ENCODE data around the gene CXCR6. TPM values are rescaled to one million over a fixed set of nuclear protein-coding genes. Genes with fewer than 3 reads are reported as not detected.

CXCR6 gene
- total and polyA plus RNA-seq, 3 experiments from 2014 or later, result 5.8 to 70.8 (median 5.9) TPM

GRCh38 chr3:45964139-45964538 lies 20.9 kb downstream of the CXCR6 start:
- H3K9me3 Mint-ChIP-seq, result no peaks in the 10 kb centered on the region
- H3K9me3 ChIP-seq (ENCODE audit: low read length), result no peaks in the 10 kb centered on the region
- CTCF ChIA-PET, result interaction anchor here (0.8 to 6.9 kb wide), 7 partner anchors 12 to 117 kb away, joined by 3 to 64 read pairs (median 14); partner anchors contain the start of gene CXCR6
- no peaks in the 10 kb centered on the region for H3K27me3 Mint-ChIP-seq
- H3K36me3 ChIP-seq (ENCODE audit: insufficient read depth, low read length), result peaks cover 79% of the 10 kb centered on the region
- peak in 1 of 5 donors; percentile 67 for DNase-seq
- no peak overlapping the region for H3K4me3 ChIP-seq (ENCODE audit: low read length)
- peak overlapping the region; percentile 78 to 95 (median 90) for H3K27ac Mint-ChIP-seq
- no peaks in the 10 kb centered on the region for H3K27me3 ChIP-seq (ENCODE audit: insufficient read depth, low read length, poor library complexity, severe bottlenecking)
- peak overlapping the region; percentile 21 to 83 (median 63) for H3K4me3 Mint-ChIP-seq
- H3K27ac ChIP-seq (ENCODE audit: low read depth, low read length), result peak overlapping the region; percentile 17
- POLR2A ChIA-PET, result interaction anchor here (2.7 kb wide), 1 partner anchor 13 kb away, joined by 14 read pairs; no protein-coding TSS in a partner anchor
- peaks cover 85 to 94% (median 89%) of the 10 kb centered on the region in 3 donors for H3K4me1 Mint-ChIP-seq
- H3K4me1 ChIP-seq (ENCODE audit: insufficient read depth, low read length), result peaks cover 75% of the 10 kb centered on the region
- peaks cover 37 to 98% (median 47%) of the 10 kb centered on the region in 3 donors for H3K36me3 Mint-ChIP-seq

GRCh38 chr3:45965253-45965652 lies 22.0 kb downstream of the CXCR6 start:
- H3K27ac ChIP-seq (ENCODE audit: low read depth, low read length), result no peak overlapping the region
- POLR2A ChIA-PET, result interaction anchor here (0.7 to 2.7 kb wide), 5 partner anchors 11 to 26 kb away, joined by 3 to 14 read pairs (median 7); partner anchors contain the start of gene CXCR6
- H3K27ac Mint-ChIP-seq, result peak overlapping the region; percentile 78 to 95 (median 90)

GRCh38 chr3:45965653-45966052 lies 22.4 kb downstream of the CXCR6 start:
- H3K4me1 Mint-ChIP-seq, result peaks cover 89 to 97% (median 93%) of the 10 kb centered on the region in 3 donors
- no peak overlapping the region for H3K4me3 ChIP-seq (ENCODE audit: low read length)
- no peaks in the 10 kb centered on the region for H3K27me3 Mint-ChIP-seq
- no peak overlapping the region for H3K27ac ChIP-seq (ENCODE audit: low read depth, low read length)
- no peaks in the 10 kb centered on the region for H3K9me3 ChIP-seq (ENCODE audit: low read length)
- CTCF ChIA-PET, result interaction anchor here (0.6 to 6.9 kb wide), 21 partner anchors 8 to 413 kb away, joined by 3 to 64 read pairs (median 5); partner anchors contain the start of gene CXCR6
- H3K27ac Mint-ChIP-seq, result peak overlapping the region; percentile 78 to 95 (median 90)
- H3K4me1 ChIP-seq (ENCODE audit: insufficient read depth, low read length), result peaks cover 79% of the 10 kb centered on the region
- no peaks in the 10 kb centered on the region for H3K9me3 Mint-ChIP-seq
- POLR2A ChIA-PET, result interaction anchor here (0.8 to 2.7 kb wide), 5 partner anchors 11 to 28 kb away, joined by 3 to 14 read pairs (median 7); partner anchors contain the start of gene CXCR6
- no peaks in the 10 kb centered on the region for H3K27me3 ChIP-seq (ENCODE audit: insufficient read depth, low read length, poor library complexity, severe bottlenecking)
- H3K36me3 ChIP-seq (ENCODE audit: insufficient read depth, low read length), result peaks cover 73% of the 10 kb centered on the region
- H3K36me3 Mint-ChIP-seq, result peaks cover 31 to 97% (median 38%) of the 10 kb centered on the region in 3 donors
- peak in 4 of 5 donors; percentile 15 to 65 (median 36) for DNase-seq
- peak overlapping the region; percentile 56 to 84 (median 77) for H3K4me3 Mint-ChIP-seq

More at GRCh38 chr3:45965253-45965652, 22.0 kb downstream of the CXCR6 start:
- Histone ChIP-seq H3K4me1 (ENCODE audit: insufficient read depth, low read length) (peaks cover 79% of the 10 kb centered on the region), H3K27me3 (ENCODE audit: insufficient read depth, low read length, poor library complexity, severe bottlenecking) (no peaks in the 10 kb centered on the region), H3K9me3 (ENCODE audit: low read length) (no peaks in the 10 kb centered on the region), H3K4me3 (ENCODE audit: low read length) (no peak overlapping the region), H3K36me3 (ENCODE audit: insufficient read depth, low read length) (peaks cover 77% of the 10 kb centered on the region)
- CTCF ChIA-PET, result interaction anchor here (0.6 to 6.9 kb wide), 20 partner anchors 8 to 413 kb away, joined by 3 to 64 read pairs (median 5); partner anchors contain the start of gene CXCR6
- DNase-seq, result no peak
- Mint-ChIP-seq H3K27me3 (no peaks in the 10 kb centered on the region), H3K36me3 (peaks cover 32 to 98% (median 39%) of the 10 kb centered on the region in 3 donors), H3K4me1 (peaks cover 87 to 94% (median 89%) of the 10 kb centered on the region in 3 donors), H3K9me3 (no peaks in the 10 kb centered on the region), H3K4me3 (peak overlapping the region; percentile 56 to 84 (median 77))

- no peaks in the 10 kb centered on the region for H3K27me3 Mint-ChIP-seq
- H3K36me3 Mint-ChIP-seq, result peaks cover 27 to 97% (median 38%) of the 10 kb centered on the region in 3 donors
- no peak overlapping the region for H3K4me3 ChIP-seq (ENCODE audit: low read length)
- H3K9me3 ChIP-seq (ENCODE audit: low read length), result no peaks in the 10 kb centered on the region
- H3K9me3 Mint-ChIP-seq, result no peaks in the 10 kb centered on the region
- peaks cover 69% of the 10 kb centered on the region for H3K36me3 ChIP-seq (ENCODE audit: insufficient read depth, low read length)
- no peak overlapping the region for H3K27ac ChIP-seq (ENCODE audit: low read depth, low read length)
- peaks cover 92 to 98% (median 95%) of the 10 kb centered on the region in 3 donors for H3K4me1 Mint-ChIP-seq
- peak overlapping the region in 7 of 8 donors; percentile 29 to 92 (median 74) for H3K27ac Mint-ChIP-seq
- no peak for DNase-seq
- H3K27me3 ChIP-seq (ENCODE audit: insufficient read depth, low read length, poor library complexity, severe bottlenecking), result no peaks in the 10 kb centered on the region
- CTCF ChIA-PET, result interaction anchor here (1.1 to 6.9 kb wide), 12 partner anchors 8 to 406 kb away, joined by 3 to 64 read pairs (median 7); partner anchors contain the start of gene CXCR6
- H3K4me1 ChIP-seq (ENCODE audit: insufficient read depth, low read length), result peaks cover 82% of the 10 kb centered on the region
- H3K4me3 Mint-ChIP-seq, result peak overlapping the region in 2 of 7 donors; percentile 78 to 83
- POLR2A ChIA-PET, result interaction anchor here (0.6 to 2.7 kb wide), 5 partner anchors 10 to 28 kb away, joined by 3 to 14 read pairs (median 7); partner anchors contain the start of gene CXCR6
These were observed 23.1 kb downstream of the CXCR6 start for GRCh38 chr3:45966371-45966791.

DNA sequence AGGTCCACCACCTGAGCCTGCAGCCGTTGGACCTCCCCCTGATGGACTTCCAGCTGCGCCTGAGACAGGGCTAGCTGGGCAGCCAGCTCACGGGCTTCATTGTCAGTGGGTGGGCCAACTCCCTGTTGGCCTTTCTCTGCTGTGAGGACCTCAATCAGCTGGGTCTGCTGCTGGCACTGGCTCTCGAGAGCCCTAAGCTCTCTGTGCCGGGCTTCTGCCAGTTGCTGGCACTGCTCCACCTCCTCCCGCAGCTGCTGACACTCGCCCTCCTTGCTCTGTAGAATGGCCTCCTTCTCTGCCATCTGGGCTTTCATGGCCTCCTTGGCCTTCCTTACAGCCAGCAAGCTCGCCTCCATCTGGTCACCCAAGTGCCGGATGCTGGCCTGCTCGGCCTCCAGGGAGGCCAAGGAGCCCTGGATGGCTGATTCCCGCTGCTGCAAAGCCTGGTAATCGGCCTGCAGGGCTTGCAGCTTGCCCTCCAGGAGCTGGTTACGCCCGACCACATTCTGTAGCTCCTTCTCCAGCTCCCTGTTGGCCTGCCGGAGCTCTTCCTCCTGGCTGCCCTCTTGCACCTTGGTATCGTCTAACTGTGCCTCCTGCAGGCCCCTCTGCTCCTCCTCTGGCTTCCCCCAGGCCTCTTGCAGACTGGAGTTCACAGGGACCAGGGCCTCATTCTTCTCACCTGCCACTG lies 23.8 kb downstream of the CXCR6 start:
- Mint-ChIP-seq H3K36me3 (peaks cover 31 to 96% (median 37%) of the 10 kb centered on the region in 3 donors), H3K27ac (peak overlapping the region; percentile 68 to 97 (median 83)), H3K9me3 (no peaks in the 10 kb centered on the region), H3K4me1 (peaks cover 92 to 97% (median 95%) of the 10 kb centered on the region in 3 donors), H3K27me3 (no peaks in the 10 kb centered on the region), H3K4me3 (peak overlapping the region in 5 of 7 donors; percentile 36 to 83 (median 78))
- no peaks in the 10 kb centered on the region for H3K27me3 ChIP-seq (ENCODE audit: insufficient read depth, low read length, poor library complexity, severe bottlenecking)
- H3K9me3 ChIP-seq (ENCODE audit: low read length), result no peaks in the 10 kb centered on the region
- no peak for DNase-seq
- H3K36me3 ChIP-seq (ENCODE audit: insufficient read depth, low read length), result peaks cover 62% of the 10 kb centered on the region
- CTCF ChIA-PET, result interaction anchor here (1.0 to 6.9 kb wide), 13 partner anchors 7 to 405 kb away, joined by 4 to 64 read pairs (median 6); no protein-coding TSS in a partner anchor
- peak overlapping the region; percentile 7 for H3K27ac ChIP-seq (ENCODE audit: low read depth, low read length)
- H3K4me3 ChIP-seq (ENCODE audit: low read length), result no peak overlapping the region
- POLR2A ChIA-PET, result interaction anchor here (0.6 to 2.7 kb wide), 2 partner anchors 14 to 16 kb away, joined by 3 to 14 read pairs; no protein-coding TSS in a partner anchor
- H3K4me1 ChIP-seq (ENCODE audit: insufficient read depth, low read length), result peaks cover 86% of the 10 kb centered on the region

- Histone ChIP-seq H3K4me3 (ENCODE audit: low read length) (no peak overlapping the region), H3K36me3 (ENCODE audit: insufficient read depth, low read length) (peaks cover 61% of the 10 kb centered on the region), H3K27me3 (ENCODE audit: insufficient read depth, low read length, poor library complexity, severe bottlenecking) (no peaks in the 10 kb centered on the region), H3K27ac (ENCODE audit: low read depth, low read length) (no peak overlapping the region), H3K4me1 (ENCODE audit: insufficient read depth, low read length) (peaks cover 87% of the 10 kb centered on the region), H3K9me3 (ENCODE audit: low read length) (no peaks in the 10 kb centered on the region)
- Mint-ChIP-seq H3K27ac (peak overlapping the region; percentile 68 to 97 (median 84)), H3K4me1 (peaks cover 91 to 96% (median 94%) of the 10 kb centered on the region in 3 donors), H3K4me3 (peak overlapping the region in 5 of 7 donors; percentile 37 to 83 (median 54)), H3K9me3 (no peaks in the 10 kb centered on the region), H3K27me3 (no peaks in the 10 kb centered on the region), H3K36me3 (peaks cover 31 to 94% (median 31%) of the 10 kb centered on the region in 3 donors)
- no peak for DNase-seq
- ChIA-PET CTCF (interaction anchor here (1.0 to 6.9 kb wide), 8 partner anchors 10 to 404 kb away, joined by 3 to 64 read pairs (median 6); no protein-coding TSS in a partner anchor), POLR2A (interaction anchor here (0.5 to 0.7 kb wide), 3 partner anchors 17 to 401 kb away, joined by 3 to 5 read pairs (median 4); no protein-coding TSS in a partner anchor)
These were observed 24.5 kb downstream of the CXCR6 start for GRCh38 chr3:45967724-45968123.

DNA sequence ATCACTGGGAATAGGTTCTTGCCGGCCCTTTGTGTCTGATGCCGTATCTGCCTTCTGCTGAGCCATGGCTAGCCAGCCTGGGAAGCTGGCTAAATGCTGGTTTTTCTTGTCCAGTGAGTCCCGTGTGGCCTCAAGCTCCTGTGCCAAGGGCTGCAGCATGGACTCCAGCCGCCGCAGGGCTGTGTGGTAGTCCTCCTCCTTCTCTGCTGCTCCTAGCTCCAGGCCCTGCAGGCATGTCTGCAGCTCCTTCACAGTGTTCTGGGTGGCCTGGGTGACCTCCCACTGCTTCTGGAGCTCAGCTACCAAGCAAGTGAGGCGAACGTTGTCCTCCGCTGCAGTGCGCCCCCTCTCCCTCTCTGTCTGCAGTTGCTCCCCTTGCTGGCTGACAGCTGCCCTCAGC lies 24.9 kb downstream of the CXCR6 start:
- H3K27me3 ChIP-seq (ENCODE audit: insufficient read depth, low read length, poor library complexity, severe bottlenecking), result no peaks in the 10 kb centered on the region
- no peak for DNase-seq
- POLR2A ChIA-PET, result interaction anchor here (0.5 to 0.7 kb wide), 3 partner anchors 17 to 401 kb away, joined by 3 to 5 read pairs (median 4); no protein-coding TSS in a partner anchor
- H3K36me3 ChIP-seq (ENCODE audit: insufficient read depth, low read length), result peaks cover 60% of the 10 kb centered on the region
- peaks cover 86% of the 10 kb centered on the region for H3K4me1 ChIP-seq (ENCODE audit: insufficient read depth, low read length)
- no peak overlapping the region for H3K27ac ChIP-seq (ENCODE audit: low read depth, low read length)
- H3K9me3 Mint-ChIP-seq, result no peaks in the 10 kb centered on the region
- H3K4me3 ChIP-seq (ENCODE audit: low read length), result no peak overlapping the region
- CTCF ChIA-PET, result interaction anchor here (0.8 to 6.9 kb wide), 10 partner anchors 9 to 109 kb away, joined by 3 to 64 read pairs (median 5); partner anchors contain the start of gene CXCR6
- H3K27ac Mint-ChIP-seq, result peak overlapping the region; percentile 59 to 97 (median 84)
- peaks cover 90 to 96% (median 94%) of the 10 kb centered on the region in 3 donors for H3K4me1 Mint-ChIP-seq
- peaks cover 30 to 94% (median 32%) of the 10 kb centered on the region in 3 donors for H3K36me3 Mint-ChIP-seq
- H3K27me3 Mint-ChIP-seq, result no peaks in the 10 kb centered on the region
- H3K9me3 ChIP-seq (ENCODE audit: low read length), result no peaks in the 10 kb centered on the region
- peak overlapping the region in 5 of 7 donors; percentile 37 to 83 (median 54) for H3K4me3 Mint-ChIP-seq

Measured in CD8-positive, alpha-beta memory T cell (primary cell).